GM18505 (cell line): ENCODE measurements around the gene LDLR.
A peak's percentile ranks its signal among the peaks of the same experiment; 100 is the strongest.

Source experiments
- ATAC-seq: cut with Tn5 transposase; IDR thresholded peaks from one replicate; pipeline ENCODE4 v1.9.1; 2021; ENCODE audit not compliant: unreplicated experiment
- POLR2A ChIP-seq: IDR thresholded peaks from 4 replicates; pipeline ENCODE4 v1.6.1; 2011; ENCODE audit warnings: borderline replicate concordance; ENCODE audit not compliant: insufficient read depth, insufficient read length; ENCODE audit errors: extremely low read depth

LDLR gene

DNA sequence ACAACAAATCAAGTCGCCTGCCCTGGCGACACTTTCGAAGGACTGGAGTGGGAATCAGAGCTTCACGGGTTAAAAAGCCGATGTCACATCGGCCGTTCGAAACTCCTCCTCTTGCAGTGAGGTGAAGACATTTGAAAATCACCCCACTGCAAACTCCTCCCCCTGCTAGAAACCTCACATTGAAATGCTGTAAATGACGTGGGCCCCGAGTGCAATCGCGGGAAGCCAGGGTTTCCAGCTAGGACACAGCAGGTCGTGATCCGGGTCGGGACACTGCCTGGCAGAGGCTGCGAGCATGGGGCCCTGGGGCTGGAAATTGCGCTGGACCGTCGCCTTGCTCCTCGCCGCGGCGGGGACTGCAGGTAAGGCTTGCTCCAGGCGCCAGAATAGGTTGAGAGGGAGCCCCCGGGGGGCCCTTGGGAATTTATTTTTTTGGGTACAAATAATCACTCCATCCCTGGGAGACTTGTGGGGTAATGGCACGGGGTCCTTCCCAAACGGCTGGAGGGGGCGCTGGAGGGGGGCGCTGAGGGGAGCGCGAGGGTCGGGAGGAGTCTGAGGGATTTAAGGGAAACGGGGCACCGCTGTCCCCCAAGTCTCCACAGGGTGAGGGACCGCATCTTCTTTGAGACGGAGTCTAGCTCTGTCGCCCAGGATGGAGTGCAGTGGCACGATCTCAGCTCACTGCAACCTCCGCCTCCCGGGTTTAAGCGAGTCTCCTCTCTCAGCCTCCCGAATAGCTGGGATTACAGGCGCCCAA lies at the start of gene LDLR:
LDLR (plus strand) TSS at position 210 of the 760 bp plus-strand sequence; CDS start at position 296, 86 bp downstream.
- peak; percentile 97 for TF ChIP-seq POLR2A
- ATAC-seq, result no peak

DNA sequence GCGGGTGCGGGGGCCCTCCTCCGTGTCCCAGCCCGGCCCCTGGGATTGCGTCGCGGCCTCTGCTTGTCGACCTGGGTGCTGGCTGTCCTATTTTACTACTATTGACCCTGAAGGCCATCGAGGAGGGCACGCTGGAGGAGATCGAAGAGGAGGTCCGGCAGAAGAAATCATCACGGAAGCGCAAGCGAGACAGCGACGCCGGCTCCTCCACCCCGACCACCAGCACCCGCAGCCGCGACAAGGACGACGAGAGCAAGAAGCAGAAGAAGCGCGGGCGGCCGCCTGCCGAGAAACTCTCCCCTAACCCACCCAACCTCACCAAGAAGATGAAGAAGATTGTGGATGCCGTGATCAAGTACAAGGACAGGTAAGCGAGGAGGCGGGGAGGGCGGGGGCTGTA lies 48.1 kb upstream of the LDLR start:
- no peak for ATAC-seq
- TF ChIP-seq POLR2A, result no peak

DNA sequence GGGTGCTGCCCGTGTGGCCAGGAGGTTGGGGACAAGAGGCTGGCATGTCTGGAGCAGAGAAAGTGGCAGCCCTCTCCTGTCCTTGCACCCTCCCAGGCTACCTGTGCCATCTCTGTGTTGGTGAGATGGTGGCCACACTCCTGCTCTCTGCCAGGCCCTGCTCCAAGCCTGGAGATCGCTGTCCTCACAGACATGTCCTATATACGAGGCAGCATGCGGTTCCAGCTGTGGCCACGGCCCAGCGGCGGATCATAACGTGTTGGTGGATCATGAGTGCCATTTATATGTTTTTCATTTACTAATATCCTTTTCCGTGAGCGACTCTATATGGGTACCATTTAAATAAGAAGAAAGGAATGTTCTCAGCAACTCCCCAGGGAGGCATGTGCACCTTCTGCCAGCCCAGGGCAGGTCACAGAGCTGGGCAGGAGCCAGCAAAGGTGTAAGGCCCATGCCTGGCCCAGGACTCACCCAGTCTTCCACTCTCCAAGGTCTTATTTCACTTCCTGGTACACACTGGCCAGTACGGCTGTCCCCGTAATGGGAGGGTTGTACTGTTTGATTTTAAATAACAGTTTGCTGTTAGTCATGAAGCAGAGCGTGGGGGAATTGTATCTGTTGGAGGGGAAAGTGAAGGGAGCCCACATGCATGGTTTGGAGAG lies 47.2 kb upstream of the LDLR start:
- no peak for ATAC-seq
- no peak for TF ChIP-seq POLR2A

DNA sequence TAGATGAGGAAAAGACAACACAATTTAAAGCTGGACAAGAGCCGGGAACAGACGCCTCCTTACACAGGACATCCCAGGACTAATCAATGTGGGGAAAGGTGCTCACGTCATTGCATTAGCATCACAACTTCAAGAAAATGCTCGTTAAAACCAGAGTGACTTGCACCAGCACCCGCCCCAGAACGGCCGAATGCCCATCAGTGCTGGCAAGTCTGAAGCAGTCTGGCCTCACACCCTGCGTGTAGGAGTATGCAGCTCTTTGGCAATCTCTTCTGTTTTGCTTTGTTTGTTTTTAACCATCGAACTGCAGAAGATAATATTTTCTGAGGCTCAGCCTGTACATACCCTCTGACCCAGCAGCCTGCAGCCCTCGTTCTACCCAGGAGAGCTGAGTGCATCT lies 44.8 kb upstream of the LDLR start:
- ATAC-seq, result no peak
- TF ChIP-seq POLR2A, result no peak

DNA sequence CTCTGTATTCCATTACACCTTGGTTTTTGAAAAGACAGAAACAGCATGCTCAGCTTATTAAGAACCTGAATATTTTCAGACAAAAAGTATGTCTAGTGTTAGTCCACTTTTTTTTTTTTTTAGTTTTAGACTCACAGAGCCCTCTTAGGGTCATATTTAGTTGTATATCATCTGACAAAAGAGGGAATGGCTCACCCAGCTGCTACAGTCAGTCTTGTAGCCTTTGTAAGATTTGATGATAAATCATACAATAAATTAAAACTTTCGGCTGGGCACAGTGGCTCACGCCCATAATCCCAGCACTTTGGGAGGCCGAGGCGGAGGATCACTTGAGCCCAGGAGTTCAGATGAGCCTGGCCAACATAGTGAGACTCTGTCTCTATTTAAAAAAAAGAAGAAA lies 43.7 kb upstream of the LDLR start:
- no peak for ATAC-seq
- TF ChIP-seq POLR2A, result no peak

DNA sequence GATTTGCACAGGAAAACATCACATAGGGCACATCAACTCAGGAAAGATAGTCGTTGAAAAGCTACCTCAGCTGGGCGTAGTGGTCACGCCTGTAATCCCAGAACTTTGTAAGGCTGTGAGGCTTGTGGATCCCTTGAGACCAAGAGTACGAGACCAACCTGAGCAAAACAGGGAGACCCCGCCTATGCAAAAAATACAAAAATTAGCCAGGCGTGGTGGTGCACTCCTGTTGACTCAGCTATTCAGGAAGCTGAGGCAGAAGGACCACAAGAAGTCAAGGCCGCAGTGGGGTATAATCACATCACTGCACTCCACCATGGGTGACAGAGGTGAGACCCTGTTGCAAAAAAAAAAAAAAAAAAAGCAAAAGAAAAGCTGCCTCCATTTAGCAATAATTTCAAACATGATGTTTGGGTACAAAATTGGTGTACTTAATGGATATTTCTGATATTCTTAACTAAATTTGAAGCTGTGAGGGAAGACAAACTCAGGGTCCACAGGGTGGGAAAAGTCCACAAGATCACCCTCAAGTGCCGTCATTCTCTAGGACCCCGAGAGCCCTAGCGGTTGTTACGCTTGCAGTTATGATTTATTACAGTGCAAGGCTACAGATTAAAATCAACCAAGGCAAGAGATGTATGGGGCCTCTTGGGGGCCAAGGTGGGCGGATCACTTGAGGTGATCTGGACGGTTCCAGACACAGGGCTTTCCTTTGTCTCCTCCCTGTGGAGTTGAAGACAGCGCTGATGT lies 42.5 kb upstream of the LDLR start:
- TF ChIP-seq POLR2A, result no peak
- no peak for ATAC-seq

DNA sequence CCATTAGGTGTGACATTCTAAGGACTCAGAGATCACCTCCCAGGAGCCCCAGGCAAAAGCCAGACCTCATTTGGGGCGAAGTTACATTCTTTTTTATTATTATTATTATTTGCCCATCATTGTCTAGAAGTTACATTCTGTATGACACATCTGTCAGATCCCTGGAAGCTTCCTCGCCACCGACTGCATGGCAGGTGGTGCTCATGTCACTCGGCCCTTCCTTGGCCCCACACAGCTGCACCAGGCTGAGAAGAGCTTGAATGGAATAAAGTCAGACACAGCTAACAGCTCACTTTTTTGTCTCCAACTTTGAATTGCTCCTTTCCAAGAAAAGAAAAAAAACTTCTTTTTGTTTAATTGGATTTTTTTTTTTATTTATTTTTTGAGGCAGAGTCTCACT lies 41.4 kb upstream of the LDLR start:
- ATAC-seq, result no peak
- no peak for TF ChIP-seq POLR2A

DNA sequence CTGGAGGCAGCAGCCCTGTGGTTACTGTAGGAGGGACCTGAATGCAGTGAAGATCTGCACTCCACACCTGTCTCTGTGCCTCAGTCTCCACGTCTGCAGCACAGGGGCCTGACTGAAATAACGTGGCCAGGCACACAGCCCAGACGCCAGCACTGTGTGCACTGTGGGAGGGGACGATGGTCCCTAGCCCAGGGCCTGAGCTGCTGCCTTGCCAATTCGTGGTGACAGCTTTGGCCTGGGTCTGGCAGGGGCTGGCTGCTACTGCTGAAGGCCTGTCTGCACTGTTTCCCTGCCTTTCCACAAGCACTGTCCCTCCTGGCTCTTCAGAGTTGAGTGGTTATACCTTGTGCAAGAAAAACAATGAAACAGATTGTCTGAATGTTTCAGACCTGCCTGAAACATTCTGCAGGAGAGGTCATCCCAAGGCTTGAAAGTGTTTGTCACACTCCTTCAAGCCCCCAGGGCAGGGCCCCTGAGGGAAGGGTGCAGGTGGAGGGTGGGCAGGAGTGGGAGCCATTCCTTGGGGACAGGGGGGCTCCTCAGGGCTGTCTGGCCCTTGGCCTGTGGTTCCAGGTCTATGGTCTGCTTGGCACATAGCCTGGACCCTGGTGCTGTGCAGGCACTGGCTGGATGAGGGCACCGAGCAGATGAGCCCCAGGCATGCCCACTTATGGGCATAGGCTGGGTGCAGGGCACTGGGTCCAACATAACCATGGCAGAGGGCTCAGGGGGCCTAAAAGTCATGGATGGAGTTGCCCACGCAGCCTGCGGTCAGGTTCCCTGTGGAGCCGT lies 38.7 kb upstream of the LDLR start:
- no peak for TF ChIP-seq POLR2A
- ATAC-seq, result no peak

DNA sequence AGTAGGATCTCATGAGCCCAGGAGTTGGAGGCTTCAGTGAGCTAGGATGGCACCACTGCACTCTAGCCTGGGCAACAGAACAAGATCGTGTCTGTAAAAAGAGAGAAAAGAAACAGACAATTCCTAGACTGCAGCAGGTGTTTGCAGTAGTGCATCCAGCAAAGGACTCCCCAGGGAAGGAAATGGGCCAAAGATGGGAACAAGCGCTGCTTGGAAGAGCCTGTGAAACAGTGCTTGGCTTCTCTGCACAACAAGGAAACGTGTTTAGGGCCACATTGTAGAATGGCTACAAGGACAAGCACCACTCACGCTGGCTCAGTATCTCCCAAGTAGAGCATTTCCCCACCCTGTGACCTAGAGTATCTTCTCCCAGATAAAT lies 35.5 kb upstream of the LDLR start:
- ATAC-seq, result no peak
- TF ChIP-seq POLR2A, result no peak

DNA sequence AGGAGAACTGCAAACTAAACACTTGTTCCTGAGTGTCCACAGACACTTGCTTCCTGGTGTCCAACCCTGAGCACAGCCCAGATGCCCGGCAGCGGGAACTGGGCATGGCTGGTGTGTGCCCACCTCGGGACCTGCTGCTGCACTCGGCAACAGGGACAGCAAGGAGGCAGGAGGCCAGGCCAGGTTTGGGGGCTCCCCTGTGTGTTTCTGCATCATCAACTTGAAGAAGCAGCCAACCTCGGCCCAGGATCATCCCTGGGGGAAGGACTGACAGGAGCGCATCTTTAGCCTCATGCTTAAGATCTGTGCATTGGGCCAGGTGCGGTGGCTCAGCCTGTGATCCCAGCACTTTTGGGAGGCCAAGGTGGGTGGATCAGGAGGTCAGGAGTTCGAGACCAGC lies 35.1 kb upstream of the LDLR start:
- no peak for ATAC-seq
- no peak for TF ChIP-seq POLR2A

DNA sequence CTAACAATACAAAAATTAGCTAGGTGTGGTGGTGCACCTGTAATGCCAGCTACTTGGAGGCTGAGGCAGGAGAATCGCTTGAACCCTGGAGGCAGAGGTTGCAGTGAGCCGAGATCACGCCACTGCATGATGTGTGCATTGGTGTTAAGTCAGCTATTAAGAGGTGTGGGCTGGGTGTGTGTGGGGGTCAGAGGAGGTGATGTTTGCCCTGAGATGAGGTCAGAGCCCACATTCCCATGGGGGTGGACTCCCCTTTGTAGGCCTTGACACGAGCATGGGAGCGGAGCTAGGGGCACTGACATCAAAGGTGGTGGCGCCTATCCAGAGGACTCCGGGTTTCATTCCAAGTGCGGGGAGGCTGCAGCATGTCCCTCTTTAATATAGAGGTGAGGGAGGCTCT lies 34.6 kb upstream of the LDLR start:
- no peak for TF ChIP-seq POLR2A
- no peak for ATAC-seq

DNA sequence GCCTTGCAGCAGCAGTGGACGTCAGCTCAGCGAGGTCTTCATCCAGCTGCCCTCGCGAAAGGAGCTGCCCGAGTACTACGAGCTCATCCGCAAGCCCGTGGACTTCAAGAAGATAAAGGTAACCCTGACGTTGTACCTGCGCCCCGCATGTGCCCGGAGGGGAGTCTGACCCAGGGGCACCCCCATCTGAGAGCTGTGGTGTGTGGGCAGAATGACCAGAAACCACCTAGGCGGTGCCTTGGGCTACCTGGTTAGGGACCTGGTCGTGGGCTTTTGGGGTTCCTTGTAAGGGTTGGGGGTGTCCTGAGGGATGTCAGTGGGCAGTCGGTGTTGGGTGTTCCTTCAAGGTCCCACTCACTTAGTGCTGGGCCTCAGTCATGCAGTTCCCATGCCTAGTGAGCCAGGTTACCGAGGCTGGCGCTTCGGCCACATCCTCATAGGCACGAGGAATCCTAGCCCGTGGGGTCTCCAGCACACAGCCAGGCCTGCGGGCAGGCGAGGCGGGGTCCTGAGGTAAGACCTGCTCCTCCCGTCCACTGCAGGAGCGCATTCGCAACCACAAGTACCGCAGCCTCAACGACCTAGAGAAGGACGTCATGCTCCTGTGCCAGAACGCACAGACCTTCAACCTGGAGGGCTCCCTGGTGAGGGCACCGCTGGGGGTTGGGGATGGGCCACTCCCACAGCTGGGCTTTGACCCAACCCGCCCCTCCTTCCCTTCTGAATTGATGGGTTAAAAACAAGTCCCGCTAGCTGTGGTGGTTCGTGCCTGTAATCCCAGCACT lies 30.8 kb upstream of the LDLR start:
- no peak for ATAC-seq
- TF ChIP-seq POLR2A, result no peak

DNA sequence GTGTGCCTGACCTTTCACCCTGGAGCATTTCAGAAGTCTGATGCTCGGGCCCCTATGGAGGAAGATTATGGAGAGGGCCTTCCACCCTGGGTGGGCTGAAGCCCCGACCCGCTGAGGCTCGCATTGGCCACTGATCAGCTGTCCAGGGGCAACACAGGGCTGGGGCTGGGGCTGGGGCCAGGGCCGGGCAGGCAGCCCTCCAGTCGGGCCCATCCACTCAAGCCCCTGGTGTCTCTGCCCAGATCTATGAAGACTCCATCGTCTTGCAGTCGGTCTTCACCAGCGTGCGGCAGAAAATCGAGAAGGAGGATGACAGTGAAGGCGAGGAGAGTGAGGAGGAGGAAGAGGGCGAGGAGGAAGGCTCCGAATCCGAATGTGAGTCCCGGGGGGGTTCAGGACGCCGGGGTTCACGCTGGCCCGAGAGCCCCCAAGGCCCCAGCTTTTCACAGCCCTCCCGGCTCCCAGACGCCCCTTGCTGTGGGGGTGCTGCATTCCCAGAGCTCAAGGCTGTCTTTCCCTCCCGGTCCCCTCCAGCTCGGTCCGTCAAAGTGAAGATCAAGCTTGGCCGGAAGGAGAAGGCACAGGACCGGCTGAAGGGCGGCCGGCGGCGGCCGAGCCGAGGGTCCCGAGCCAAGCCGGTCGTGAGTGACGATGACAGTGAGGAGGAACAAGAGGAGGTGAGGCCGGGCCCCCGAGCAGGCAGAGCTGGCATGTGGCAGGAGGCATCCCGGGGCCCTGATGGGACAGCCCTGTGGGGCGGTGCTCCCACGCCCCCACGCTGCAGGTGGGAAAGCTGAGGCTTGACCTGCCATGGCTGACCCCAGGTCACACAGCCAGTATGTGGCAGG lies 29.5 kb upstream of the LDLR start:
- no peak for ATAC-seq
- TF ChIP-seq POLR2A, result no peak
